ENCODE data around the gene ONECUT3.
"Not testable (repeated sequence)": the region's sequence is repeated elsewhere in the genome, so short reads cannot be mapped to it uniquely, and the experiment has no call there.

ONECUT3 gene

DNA sequence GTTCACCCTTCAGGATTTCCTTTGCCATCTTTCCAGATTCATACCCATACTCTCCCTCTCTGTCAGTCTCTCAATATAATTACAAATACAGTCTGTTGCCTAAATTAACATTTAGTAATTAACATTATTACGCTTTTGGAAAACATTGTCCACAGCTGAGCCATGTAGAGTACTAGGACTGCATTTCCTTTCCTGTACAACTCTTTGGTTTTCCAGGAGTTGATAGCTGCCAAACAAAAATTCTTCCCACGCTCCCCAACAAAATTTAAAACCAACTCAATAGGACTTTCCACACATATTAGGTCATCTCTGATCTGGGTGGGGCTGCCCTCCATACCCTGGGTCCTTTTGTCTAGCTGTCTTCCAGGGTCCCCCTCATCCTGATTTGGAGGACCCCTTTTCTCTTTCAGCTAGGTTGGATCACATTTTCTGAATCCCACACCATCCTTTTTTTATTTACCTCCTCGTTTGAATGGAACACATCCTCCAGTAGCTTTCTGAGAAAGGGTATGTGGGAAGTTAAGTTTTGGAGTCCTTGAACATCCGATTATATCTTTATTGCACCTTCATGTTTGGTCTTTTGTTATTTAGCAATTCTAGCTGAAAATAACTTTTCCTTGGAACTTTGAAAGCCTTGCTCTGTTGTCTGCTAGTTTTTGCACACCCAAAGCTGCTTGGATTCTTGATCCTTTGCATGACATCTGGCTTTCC lies 17.7 kb downstream of the ONECUT3 start:
- DNase-seq: no peak

DNA sequence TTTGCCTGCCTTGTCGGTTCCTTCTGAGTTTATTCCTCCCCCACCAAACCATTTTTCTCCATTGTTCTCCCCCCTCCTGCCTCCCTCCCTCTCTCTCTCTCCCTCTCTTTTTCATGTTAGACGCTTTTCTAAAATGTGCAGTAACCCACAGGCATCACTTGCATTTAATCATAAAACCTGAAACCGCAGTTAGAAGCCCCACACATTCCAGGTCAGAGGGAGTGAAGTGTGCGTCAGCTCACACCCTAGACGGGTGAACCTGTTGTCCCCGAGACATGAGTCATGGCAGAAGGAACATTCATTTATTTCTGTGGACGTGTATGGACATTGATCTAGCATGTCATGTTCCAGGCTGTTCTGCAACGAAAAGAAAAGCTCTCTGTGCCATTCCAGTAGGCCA lies 19.9 kb downstream of the ONECUT3 start:
- no peak for DNase-seq

DNA sequence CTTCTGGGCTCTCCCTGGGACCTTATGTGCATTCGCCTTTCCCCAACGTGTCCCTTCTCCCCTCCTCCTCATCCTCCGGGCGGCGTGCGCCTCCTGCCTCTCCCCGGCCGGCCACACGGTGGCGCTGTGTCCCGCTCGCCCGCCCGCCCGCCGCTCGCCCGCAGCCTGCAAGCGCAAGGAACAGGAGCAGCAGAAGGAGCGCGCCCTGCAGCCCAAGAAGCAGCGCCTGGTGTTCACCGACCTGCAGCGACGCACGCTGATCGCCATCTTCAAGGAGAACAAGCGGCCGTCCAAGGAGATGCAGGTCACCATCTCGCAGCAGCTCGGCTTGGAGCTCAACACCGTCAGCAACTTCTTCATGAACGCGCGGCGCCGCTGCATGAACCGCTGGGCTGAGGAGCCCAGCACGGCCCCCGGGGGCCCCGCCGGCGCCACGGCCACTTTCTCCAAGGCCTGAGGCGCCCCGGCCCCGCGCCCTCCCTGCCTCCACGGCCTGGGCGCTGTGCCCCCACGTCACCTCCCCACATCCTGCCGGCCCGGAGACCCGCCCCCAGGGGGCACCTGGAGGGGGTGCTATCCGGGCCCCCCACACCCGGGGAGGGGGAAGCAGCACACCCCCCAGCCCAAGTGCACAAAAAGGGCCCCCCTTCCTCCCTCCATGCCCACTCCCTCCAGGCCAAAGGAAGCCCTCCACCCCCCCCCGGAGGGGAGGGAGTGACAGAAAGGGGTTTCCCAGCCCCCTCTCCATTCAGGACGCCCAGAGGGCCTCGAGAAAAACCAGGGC lies 21.9 kb downstream of the ONECUT3 start:
- DNase-seq: no peak

DNA sequence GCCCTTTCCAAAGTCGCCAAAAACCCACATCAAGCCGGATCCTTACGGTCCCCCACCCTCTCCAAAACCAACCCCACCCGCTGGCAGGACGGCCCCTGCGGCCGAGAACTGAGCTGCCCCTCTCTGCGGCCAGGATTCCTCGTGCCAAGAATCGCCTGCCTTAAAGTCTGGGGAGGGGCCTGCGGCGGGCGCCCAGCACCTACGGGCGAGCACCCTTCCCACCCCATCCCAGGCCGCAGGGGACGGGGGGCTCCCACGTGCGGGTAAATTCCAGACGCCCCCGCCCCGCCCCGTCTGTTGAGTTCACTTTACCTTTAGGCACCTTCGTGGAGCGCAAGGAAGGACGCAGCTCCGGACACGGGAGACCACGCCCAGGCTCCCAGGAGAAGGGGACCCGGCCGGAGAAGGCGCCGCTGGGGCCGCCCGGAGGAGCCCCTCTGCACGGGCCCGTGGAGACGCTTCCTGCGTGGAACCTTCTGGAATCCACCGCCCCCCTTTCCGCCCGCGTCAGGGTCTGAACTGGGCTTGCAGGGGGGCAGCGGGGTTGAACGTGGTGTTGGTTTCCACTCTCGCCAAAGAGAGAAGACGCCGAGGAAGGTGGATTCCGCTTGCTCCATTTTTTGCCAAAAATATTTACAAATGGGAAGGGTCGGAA lies 22.8 kb downstream of the ONECUT3 start:
- DNase-seq: no peak

DNA sequence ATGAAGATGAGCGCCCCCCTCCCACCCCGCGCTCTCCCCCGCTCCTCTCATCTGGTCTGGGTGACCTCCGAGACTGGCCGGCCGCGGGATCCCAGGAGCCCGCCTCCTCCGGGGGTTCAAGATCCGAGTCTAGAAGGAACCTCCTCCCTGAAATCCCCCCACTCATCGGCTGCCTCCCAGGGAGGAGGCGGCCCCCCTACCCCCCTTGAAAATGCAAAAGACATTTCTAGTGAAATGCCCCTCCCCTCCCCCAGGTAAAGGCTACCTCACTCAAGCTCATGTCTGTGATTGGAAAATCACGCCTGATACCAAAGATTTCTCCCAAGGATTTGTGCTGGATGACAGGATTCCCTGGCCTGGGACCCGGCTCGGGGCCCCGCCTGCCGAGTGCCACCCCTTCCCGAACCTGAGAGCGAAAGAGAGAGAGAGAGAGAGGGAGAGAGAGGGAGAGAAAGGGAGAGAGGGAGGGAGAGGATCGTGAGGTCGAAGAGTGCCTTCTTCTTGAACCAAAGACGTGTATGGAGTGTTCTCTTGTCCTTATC lies 23.4 kb downstream of the ONECUT3 start:
- DNase-seq: no peak

DNA sequence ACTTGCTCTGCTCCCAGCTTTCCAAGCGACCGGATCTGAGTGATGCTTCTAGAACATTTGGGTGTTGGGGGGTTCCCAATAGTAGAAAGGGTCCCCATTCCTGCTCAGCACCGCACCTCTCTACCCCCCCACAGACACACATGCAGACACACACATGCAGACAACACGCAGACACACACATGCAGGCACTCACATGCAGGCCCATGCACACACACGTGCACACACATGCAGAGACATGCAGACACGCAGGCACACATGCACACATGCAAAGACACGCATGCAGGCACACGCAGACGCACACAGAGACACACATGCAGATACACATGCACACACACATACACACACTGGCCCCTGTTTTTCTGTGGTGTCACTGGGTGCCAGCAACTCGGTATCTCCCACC lies 23.8 kb downstream of the ONECUT3 start:
- no peak for DNase-seq

DNA sequence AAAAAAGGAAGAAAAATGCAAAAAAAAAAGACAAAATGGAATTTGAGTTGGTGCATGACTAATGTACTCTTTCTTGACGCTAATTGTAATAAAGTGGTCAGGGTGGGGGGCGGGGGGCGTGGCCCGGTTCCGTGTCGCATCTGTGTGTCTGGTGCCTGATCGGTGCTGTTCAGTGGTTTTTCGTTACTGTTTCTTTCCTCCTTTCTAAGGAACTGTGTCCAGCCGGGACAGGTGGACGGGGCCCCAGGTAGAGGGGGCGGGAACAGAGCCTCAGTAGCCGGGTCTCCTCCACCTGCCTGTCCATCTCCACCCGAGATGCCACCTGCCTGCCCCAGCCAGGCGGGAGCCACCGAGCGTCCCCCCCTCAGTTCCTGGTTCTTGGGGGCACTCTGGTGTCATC lies 26.3 kb downstream of the ONECUT3 start:
- no peak for DNase-seq

DNA sequence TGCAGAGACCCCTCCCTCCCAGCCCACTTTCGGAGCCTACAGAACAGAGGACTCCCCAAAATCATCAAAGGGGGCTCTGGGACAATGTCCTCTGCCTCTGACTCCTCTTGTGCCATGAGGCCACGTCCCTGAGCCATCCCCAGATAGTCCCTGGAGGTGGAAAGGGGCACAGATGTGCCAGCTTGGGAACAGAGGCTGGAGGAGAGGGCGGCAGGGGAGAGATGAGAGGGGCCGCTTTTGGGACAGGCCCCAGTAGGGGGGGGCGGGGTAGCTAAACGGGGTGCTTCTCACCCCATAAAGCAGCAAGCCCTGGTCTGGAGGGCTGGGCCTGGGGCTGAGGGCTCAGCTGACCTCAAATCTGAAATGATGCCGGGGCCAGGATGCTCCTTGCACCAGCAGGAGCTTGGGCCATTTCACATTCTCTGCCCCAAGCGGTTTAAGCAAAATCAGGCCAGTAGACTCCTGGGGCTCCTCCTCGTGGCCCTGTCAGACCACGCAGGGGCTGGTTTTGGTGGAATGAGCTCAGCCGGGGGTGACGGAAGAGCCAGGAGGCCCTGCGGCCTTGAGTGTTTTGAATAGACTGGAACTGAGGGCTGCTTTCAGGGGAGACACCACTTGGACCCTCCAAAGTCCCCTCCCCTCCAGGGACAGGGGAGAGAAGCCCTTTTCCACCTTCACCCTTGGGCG lies 27.1 kb downstream of the ONECUT3 start:
- DNase-seq: peak; percentile 21

DNA sequence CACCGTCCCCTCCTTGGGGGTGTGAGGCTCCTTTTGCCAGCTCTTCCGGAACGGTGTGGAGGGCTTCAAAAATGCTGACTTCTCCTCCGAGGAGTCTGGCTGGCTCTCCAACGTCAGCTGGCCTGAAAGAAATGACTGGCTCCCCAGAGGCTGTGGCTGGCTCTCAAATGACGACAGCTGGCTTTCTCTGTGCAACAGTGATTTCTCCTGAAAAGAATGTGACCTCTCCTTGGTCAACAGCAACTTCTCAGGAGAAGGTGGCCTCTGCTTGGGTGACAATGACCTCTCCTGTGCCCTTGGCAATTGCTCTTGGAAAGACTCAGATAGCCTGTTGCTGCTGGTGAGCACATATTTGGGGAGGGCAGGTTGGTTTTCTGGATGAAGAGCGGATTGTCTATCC lies 29.2 kb downstream of the ONECUT3 start:
- no peak for DNase-seq

DNA sequence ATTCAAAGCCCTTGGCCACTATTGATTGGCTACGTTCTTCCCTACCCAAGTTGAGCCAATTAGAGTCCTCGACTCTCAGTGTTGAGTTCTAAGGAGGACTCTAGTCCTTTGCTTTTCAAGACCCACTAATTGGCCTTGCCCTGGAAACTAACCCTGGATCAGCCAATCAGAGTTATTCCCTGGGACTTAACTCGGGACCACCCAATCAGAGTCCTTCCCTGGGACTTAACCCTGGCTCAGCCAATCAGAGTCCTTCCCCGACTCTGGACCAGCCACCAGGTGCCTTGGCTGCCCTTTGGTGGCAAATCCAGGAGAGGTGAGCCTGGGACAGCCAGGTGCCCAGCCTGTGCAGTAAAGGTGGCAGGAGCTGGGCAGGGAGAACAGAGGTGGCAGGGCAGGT lies 30.0 kb downstream of the ONECUT3 start:
- DNase-seq: no peak

DNA sequence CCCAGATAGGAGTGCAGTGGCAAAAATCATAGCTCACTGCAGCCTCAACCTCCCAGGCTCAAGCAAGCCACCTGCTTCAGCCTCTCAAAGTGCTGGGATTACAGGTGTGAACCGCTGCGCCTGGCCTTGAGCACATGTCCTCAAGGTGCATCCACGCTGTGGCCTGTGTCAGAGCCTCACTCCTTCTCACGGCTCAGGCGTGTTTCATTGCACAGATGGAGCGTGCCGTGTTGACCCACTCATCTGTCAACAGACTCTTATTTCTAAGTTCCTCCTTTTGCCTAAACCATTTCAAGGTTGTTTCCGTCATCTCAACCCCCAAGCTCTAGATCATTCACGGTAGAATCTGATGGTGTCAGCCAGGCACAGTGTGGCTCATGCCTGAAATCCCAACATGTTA lies 30.6 kb downstream of the ONECUT3 start:
- no peak for DNase-seq

DNA sequence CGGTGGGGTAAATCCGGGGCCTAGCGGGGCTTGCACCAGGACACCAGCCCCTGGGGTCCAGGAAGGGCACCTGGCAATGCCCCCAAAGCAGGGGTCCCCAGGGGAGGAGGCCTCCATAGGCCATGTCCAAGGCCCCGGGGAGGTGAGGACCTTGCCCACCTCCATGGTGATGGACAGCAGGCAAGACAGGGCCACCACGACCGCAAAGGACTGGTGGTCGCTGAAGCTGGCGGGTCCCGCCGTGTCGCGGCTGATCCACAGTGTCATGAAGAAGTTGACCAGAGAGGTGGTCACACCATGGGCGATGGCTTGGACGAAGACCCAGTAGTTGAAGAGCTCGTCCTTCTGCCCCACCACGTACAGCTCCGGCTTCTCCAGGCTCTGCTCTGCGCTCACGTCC lies 32.0 kb downstream of the ONECUT3 start:
- no peak for DNase-seq

DNA sequence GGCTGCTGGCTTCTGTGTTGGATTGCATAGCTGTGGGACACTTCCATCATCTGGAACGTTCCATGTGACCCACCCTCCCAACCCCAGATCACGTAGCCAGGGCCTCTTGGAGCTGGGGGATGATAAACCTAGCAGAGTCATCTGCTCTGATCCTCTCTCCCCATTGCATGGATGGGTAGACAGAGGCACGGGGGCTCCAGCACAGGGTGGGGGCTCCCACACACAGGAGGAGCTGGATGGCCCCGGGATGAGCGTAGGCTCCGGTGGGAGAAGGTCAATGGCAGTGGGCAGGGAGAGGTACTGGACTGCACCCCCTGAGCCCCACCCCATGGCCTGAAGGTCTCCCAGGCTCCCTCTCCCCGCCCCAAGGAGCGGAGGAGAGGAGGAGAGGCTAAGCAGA lies 33.4 kb downstream of the ONECUT3 start:
- DNase-seq: no peak

DNA sequence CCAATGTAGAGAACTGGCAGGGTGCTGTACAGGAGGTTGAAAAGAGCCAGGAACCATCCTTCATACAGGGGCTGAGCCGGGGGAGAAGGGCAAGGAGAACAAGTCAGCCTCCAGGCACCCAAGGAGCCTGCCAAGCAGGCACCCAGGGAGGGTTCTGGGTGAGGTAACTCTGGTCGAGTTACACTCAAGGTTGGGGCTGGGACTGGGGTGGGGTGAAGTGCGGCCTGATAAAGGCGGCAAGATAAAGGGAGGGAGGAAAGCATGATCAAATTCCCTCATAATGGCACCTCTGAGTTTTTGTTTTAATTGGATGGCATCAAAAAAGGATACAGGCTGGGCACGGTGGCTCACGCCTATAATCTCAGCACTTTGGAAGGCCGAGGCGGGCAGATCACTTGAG lies 33.8 kb downstream of the ONECUT3 start:
- DNase-seq: no peak

DNA sequence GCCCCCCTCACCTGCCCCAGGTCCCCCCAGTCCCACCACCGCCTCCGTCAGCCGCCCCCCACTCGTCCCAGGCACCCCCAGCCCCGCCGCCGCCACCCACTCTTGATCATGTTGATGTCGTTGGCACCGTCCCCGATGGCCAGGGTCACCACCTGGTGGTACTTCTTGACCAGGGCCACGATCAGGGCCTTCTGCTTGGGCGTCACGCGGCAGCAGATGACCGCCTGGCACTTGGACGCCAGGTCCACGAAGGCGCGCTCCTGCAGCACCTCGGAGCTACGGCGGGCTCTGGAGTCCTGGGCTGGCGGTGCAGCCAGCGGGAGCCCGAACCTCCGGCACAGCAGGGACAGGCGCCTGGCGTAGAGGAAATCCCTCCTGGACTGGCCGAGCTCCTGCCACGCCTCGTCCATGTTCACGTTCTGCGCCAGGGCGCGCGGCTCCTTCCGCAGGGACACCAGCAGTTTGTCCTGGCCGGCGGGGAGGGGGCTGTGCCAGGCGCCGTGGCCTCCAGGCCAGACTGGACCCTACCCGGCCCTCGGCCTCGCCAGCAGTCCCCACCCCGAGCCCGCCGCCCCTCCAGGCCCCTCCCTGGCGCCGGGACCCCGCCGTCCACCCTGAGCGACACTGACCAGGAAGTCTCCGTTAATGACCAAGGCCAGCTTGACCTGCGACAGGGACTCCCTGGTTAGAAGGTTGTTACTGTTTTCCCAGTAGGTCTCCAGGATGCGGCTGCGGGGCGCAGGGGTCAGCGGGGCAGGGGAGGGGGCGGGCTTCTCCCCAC lies 36.1 kb downstream of the ONECUT3 start:
- no peak for DNase-seq

DNA sequence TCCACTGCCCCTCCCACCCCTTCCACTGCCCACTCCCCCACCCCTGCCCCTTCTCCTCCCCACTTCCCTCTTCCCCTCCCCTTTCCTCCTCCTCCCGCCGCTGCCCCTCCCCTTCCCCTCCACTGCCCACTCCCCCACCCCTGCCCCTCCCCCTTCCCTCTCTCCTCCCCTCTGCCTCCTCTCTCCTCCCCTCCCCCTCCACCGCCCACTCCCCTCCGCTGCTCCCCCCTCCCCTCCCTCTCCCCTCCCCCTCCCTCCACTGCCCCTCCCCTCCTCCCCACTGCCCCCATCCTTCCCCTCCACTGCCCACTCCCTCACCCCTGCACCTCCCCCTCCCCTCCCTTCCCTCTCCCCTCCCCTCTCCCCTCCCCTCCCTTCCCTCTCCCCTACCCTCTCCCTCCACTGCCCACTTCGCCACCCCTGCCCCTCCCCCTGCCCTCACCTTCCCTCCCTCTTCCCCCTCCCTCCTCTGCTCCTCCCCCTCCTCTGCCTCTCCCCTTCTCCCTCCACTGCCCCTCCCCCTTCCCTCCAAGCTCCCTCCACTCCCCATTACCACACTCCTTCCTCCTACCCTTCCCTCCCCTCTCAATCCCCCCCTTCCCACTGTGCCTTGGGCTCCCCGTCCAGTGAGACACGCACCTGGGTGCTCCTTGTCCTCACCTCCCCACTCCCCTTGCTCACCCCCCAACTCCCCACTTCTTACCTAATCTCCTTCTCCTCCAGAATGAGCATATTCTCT lies 36.9 kb downstream of the ONECUT3 start:
- no peak for DNase-seq

DNA sequence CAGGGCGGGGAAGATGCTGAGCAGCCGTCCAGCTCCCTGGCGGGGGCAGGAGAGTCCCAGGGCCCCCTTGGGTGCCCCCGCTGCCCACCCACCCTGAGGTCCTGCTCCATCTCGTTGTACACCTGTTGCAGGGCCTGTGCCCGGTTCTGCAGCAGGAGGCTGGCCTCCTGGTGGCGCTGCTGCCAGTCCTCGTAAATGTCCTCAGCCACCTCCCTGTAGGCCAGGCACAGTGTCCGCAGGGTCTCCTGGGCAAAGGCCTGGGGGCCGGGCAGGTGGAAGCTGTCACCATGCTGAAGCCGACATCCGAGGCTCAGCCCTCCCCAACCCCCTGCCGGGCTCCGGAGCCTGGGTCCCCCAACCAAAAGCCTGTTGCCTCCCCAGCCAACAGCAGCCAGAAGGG lies 38.6 kb downstream of the ONECUT3 start:
- DNase-seq: no peak

DNA sequence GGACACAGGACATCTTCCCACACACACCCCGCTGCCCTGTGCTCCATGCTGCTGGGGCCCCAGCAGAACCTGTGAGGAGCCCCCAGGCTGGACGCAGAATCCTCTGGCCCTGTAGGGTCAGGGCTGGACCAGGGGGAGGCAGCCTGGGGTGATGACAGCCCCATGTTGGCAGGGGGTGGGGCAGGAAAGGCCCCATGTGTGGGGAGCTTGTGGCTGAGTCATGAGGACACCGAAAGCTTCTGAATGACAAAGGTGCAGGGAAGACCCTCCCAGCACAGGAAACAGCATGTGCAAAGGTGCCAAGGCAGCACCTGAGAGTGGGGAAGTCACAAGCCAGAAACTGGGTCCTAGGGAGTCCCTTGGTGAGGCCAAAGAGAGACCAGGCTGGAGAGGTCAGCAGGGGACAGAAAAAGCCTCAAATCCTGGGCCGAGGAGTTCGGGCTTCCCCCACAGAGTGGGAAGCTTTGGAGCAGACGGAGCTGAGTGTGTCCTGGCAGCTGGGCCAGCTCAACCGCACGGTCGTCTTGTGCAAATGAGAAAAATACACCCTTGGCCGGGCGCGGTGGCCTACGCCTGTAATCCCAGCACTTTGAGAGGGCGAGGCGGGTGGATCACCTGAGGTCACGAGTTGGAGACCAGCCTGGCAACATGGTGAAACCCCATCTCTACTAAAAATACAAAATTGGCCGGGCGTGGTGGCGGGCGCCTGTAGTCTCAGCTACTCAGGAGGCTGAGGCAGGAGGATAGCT lies 41.3 kb downstream of the ONECUT3 start:
- no peak for DNase-seq

DNA sequence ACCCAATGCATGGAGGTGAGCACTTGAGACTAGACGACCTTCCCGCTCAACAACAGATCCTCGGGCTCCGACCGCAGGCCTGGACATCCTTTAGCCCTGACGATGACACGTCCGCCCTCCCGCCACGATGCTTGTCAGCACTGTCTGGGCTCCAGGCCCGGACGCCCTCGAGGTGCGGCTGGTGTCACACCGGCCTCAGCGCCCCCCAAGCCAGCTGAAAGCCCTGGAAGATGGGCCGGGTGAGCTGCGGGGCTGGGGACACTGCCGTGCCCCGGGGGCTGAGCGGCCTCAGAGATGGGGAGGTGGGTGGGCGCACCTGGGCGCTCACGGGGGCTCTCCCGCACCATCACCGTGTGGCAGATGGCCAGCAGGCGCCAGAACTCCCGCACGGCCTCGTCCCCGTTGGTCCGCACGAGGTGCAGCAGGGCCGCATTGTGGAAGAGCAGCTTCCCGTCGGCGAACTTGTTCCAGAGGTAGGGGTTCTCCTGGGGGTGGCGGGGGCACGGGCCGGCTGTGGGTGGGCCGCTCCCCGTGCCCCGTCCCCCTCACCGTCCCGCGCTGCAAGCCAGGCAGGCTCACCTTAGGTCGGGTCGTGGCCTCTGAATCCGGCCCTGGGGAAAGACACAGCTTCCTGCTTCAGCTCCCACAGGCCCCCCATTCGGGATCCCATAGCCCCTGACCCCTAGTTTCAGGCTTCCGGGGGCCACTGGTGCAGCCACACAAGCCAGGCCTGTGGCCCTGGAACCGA lies 43.3 kb downstream of the ONECUT3 start:
- no peak for DNase-seq

DNA sequence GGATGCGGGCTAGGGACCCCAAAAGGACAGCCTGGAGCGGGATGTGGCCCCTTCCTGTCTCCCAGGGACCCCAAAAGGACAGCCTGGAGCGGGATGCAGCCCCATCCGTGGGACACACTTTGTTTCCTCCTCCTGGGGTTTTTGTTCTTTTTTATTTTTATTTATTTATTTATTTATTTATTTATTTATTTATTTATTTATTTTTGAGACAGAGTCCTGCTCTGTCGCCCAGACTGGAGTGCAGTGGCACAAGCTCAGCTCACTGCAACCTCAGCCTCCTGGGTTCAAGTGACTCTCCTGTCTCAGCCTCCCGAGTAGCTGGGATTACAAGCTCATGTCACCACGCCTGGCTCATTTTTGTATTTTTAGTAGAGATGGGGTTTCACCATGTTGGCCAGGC lies 44.0 kb downstream of the ONECUT3 start:
- not testable (repeated sequence) for DNase-seq

Data from fibroblast of skin of abdomen (primary cell).